HG03521 (cell line): Measurements from ENCODE around the gene DHX35.
A peak's percentile ranks its signal among the peaks of the same experiment; 100 is the strongest.
"Not testable (repeated sequence)": the region's sequence is repeated elsewhere in the genome, so short reads cannot be mapped to it uniquely, and the experiment has no call there.

Source experiments
- ATAC-seq: cut with Tn5 transposase; IDR thresholded peaks from one replicate; pipeline ENCODE4 v1.9.1; 2021; ENCODE audit warnings: mild to moderate bottlenecking, moderate library complexity; ENCODE audit not compliant: unreplicated experiment

The DHX35 gene

DNA sequence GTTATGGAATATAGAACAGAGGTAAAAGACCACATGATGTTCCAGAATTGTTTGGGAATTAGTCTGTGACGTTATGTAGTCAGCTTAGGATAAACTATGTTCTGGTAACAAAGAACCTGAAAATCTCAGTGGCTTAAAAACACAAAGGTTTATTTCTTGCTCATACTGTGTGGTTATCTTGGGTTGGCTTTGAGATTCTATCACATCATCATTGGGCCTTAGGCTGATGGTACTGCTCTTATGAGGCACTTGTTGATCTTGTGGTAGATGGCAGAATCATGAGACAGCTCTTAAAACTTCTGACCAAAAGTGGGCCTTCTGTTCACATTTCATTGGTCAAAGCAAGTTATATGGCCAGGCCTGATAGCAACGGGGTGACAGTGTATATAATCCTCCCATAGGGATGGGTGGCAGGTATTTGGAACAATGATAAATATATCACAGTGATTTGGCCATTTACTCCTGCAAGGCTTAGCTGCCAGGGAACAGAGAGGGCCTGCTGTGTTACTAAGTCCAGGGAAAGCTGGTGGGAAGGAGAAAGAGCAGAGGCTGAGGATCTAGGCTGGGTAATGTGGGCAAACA is 13.5 kb downstream of the DHX35 start:
- no peak for ATAC-seq

- ATAC-seq: no peak
These were observed 17.3 kb downstream of the DHX35 start for GRCh38 chr20:38979434-38979833.

GRCh38 chr20:38979842-38980241 is 17.7 kb downstream of the DHX35 start:
- ATAC-seq: no peak

DNA sequence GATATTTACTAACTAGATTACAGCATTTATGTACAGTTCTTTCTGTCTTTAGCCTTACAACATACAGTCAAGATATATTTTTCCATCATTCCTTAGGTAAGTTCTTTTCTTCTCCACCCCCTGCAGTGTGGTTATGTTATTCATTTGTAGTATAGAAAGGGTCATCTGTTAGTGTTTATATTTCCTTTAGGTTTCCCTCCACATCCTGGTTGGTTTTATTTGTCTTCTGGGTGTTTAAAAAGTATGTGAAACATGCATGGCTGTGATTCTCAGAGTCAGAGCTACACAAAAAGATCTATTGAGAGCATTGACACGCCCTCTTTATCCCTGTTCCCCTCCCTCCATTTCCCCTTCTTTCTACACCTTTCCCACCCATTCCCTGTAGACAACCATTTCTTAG is 20.1 kb downstream of the DHX35 start:
- ATAC-seq: no peak

DNA sequence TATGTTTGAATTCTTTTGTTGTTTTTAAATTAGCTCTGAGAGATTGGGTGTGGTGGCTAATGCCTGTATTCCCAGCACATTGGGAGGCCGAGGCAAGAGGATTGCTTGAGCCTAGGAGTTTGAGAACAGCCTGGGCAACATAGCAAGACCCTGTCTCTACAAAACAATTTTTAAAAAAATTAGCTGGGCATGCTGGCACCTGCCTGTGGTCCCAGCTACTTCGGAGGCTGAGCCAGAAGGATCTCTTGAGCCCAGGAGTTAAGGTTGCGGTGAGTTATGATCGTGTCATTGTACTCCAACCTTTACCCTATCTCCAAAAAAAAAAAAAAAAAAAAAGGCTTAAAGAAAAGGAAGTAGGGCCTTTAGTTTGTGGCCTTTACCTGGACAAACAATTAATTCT is 22.9 kb downstream of the DHX35 start:
- ATAC-seq: no peak

DNA sequence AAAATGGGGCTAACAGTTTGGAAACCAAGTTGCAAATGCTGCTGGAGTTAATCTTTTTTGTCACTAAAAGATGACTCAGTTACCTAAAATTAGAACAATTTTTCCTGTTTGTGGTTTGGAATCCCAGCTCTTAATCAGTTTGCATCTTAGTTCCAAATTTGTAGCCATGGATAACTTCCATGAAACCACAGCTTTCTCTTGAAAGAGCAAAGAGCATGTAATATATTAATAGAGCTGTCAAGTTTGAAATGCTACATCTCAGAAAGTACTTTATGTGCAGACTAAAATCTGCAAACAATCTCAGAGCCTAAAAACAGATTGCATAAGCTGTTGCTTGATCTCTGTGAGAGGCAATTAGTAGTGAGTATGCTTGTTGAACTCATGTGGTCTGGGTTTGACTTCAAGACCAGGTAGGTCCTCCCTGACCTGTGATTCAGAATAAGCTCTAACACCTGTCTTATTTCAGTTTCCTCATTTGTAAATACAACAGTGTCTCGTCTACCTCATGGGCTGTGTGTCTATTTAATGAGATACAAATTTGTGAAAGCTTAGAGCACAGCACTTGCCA is 23.5 kb downstream of the DHX35 start:
- ATAC-seq: no peak

DNA sequence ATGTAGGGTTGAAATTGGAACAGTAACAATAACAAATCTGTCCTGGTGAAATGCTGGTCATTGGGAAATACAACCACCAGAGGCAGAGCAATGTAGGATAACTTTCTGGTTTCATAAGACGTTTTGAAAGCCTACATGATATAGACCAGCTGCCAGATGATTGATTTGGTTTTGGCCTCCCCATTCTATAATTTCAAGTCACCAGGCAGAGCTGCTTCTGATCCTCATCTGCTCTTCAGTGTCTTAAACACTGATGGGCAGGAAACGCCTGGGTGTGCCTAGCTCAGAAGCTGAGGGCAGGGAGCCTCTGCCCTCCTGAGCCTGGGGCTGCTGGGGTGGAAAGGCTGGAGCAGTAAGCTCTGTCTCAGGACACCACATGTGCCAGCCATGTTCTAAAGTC is 24.5 kb downstream of the DHX35 start:
- no peak for ATAC-seq

DNA sequence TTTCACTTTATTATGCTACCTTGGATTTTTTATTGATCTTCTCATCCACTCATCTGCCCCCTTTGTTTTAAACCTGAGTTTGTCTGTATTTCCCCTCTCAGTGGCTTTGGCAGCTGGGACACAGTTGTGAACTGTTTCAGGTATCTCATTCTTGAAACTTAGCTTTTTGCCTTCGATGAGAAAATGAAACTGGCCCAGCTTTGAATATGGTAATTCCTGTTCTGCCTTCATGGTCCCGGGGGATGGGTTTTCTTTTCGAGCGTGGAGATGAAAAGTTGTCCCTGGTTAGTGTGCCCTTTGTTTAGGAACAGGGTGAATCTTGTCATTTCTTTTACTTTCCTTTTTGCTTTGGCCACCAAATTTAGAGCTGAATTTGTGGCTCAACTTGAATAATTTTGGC is 25.6 kb downstream of the DHX35 start:
- no peak for ATAC-seq

DNA sequence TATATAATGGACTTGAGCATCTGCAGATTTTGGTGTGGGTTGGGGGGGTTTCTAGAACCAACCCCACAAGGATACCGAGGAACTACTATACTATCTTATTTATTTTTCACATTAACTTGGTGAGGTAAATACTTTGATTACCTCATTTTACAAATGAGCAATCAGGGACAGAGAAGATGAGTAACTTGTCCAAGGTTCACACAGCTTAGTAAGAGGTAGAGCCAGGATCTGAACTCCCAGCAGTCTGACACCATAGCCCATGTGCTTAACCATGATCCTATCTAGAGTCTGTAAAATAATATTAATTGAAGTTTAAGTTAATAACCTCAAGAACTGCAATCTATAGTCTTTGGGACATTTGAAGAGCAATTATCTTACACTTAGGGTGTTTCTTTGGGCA is 28.6 kb downstream of the DHX35 start:
- no peak for ATAC-seq

GRCh38 chr20:38991814-38992704 is 29.9 kb downstream of the DHX35 start:
- no peak for ATAC-seq

DNA sequence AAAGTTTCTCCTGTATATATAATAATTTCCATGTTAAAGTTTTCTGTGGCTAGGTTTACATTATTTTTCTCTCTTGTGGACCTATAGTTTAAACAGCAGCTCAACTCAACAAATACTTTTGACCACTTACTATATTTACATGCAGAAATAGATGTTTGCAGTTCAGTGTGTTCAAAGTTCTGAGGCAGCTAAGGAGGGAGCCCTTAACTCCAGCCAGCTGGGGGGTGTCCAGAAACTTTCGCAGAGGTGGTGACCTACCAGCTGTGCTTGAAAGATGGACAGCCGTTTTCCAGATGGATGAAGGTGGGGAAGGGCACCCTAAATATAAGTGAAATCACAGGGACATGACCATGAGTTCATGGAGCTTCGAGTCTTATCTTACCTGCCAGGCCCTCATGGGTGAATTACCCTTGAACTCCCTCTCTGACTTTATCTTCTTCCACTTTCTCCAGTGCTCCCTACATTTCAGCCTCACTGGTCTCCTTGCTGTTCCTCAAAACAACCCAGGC is 33.4 kb downstream of the DHX35 start:
- ATAC-seq: no peak

DNA sequence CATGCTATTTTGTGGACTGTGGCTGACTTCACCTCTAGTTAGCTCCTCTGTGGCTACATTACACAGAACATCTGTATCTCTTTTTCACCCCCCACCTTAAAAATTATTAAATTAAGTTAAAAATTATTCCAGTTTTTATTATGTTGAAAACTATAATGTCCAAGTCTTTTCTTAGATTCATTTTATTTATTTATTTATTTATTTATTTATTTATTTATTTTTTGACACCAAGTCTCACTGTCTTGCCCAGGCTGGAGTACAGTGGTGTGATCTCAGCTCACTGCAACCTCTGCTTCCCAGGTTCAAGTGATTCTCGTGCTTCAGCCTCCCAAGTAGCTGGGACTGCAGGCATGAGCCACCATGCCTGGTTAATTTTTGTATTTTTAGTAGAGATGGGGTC is 34.7 kb downstream of the DHX35 start:
- ATAC-seq: not testable (repeated sequence)

DNA sequence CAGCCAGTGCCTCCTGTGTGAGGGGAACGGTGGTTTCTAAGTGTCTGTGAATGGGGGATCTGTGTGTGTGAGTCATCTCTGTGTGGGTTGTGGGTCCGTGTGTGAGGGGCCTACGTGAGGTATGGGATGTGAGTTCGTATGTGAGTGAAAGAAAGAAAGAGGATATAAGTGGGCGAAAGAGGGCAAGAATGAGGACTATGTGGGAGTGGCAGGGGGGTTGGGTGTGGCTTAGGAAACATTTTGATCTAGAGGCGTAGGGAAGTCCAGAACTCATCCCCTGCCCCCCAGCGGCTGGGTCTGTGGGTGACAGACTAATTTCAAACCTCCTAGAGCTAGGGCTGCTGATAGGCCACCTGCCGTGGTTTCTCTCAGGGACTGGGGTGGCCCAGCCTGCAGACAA is 35.5 kb downstream of the DHX35 start:
- peak; percentile 87 for ATAC-seq

- no peak for ATAC-seq
These were observed 37.1 kb downstream of the DHX35 start for GRCh38 chr20:38999217-38999616.

GRCh38 chr20:38999965-39000910 is 38.1 kb downstream of the DHX35 start:
- ATAC-seq: no peak

- ATAC-seq: no peak
These were observed 42.4 kb downstream of the DHX35 start for GRCh38 chr20:39004508-39004907.

GRCh38 chr20:39009348-39009747 is 47.2 kb downstream of the DHX35 start:
- ATAC-seq: no peak

- no peak for ATAC-seq
These were observed 48.4 kb downstream of the DHX35 start for GRCh38 chr20:39010496-39010895.

DNA sequence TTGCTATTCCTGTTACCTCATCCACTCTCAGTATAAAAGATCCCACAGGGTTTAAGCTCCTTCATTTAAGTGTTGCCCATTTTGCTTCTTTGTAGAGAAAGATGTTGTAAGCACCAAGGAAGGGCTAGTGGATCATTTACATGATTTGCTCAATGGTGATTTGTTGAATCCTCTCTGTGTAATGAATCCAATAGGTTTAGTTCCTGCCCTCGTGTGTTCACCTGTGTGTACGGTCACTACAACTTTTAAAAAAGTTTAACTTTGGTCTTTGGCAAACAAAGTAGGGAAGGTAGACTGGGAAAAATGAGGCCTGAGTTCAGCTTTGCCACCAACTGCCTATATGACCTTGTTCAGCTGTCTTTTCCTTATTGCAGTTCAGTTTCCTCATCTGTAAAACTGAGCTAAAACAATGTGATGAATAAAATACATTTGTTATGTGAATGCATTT is 51.5 kb downstream of the DHX35 start:
- no peak for ATAC-seq

GRCh38 chr20:39016041-39016440 is 53.9 kb downstream of the DHX35 start:
- ATAC-seq: no peak

DNA sequence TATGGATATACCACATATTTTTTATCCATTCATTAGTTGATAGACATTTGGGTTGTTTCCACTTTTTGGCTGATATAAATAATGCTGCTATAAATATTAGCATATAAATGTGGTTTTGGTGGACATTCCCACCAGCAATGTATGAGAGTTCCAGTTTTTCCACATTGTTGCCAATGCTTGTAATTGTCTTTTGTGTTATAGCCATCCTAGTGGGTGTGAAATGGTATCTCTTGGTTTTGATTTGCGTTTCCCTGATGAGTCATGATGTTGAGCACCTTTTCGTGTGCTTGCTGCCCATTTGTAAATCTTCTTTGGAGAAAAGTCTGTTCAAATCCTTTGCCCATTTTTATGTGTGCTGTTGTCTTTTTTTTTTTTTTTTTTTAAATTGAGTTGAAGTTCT is 54.4 kb downstream of the DHX35 start:
- no peak for ATAC-seq
